Measurements from ENCODE around the gene SENP7.
"Not testable (repeated sequence)": the region's sequence is repeated elsewhere in the genome, so short reads cannot be mapped to it uniquely, and the experiment has no call there.

The SENP7 gene

GRCh38 chr3:101438641-101439040 is 74.4 kb downstream of the SENP7 start:
- DNase-seq = not testable (repeated sequence)

- DNase-seq = no peak
These were observed 79.4 kb downstream of the SENP7 start for GRCh38 chr3:101433652-101434051.

- no peak for DNase-seq
These were observed 88.8 kb downstream of the SENP7 start for GRCh38 chr3:101423984-101424888.

GRCh38 chr3:101418851-101419250 is 94.2 kb downstream of the SENP7 start:
- DNase-seq = no peak

- DNase-seq = no peak
These were observed 98.9 kb downstream of the SENP7 start for GRCh38 chr3:101414121-101414520.

GRCh38 chr3:101413656-101414055 is 99.4 kb downstream of the SENP7 start:
- DNase-seq = no peak

- no peak for DNase-seq
These were observed 121.5 kb downstream of the SENP7 start for GRCh38 chr3:101391413-101391950.

- DNase-seq = no peak
These were observed 124.3 kb downstream of the SENP7 start for GRCh38 chr3:101388706-101389105.

- no peak for DNase-seq
These were observed 125.7 kb downstream of the SENP7 start for GRCh38 chr3:101387351-101387750.

- DNase-seq = no peak
These were observed 128.6 kb downstream of the SENP7 start for GRCh38 chr3:101384426-101384825.

- no peak for DNase-seq
These were observed 129.4 kb downstream of the SENP7 start for GRCh38 chr3:101383656-101384055.

- DNase-seq = no peak
These were observed 129.8 kb downstream of the SENP7 start for GRCh38 chr3:101383156-101383575.

- peak; percentile 59 for DNase-seq
These were observed 131.2 kb downstream of the SENP7 start for GRCh38 chr3:101381809-101382208.

- DNase-seq = peak; percentile 36
These were observed 133.2 kb downstream of the SENP7 start for GRCh38 chr3:101379658-101380376.

GRCh38 chr3:101377796-101378195 is 135.2 kb downstream of the SENP7 start:
- DNase-seq = no peak

GRCh38 chr3:101377209-101377608 is 135.8 kb downstream of the SENP7 start:
- DNase-seq = no peak

GRCh38 chr3:101375586-101375985 is 137.4 kb downstream of the SENP7 start:
- DNase-seq = no peak

- no peak for DNase-seq
These were observed 150.6 kb downstream of the SENP7 start for GRCh38 chr3:101362406-101362805.

GRCh38 chr3:101351829-101352228 is 161.2 kb downstream of the SENP7 start:
- DNase-seq = no peak

GRCh38 chr3:101340591-101340990 is 172.4 kb downstream of the SENP7 start:
- DNase-seq = no peak

- no peak for DNase-seq
These were observed 179.1 kb downstream of the SENP7 start for GRCh38 chr3:101333883-101334282.

- DNase-seq = no peak
These were observed 183.9 kb downstream of the SENP7 start for GRCh38 chr3:101329016-101329673.

Measured in CD4-positive, alpha-beta T cell treated with Interleukin-10 for 1 hour (primary cell).